Naive thymus-derived CD8-positive, alpha-beta T cell (primary cell): Measurements from ENCODE around the gene ATF1. TPM values are rescaled to one million over a fixed set of nuclear protein-coding genes. Genes with fewer than 3 reads are reported as not detected.
A peak's percentile ranks its signal among the peaks of the same experiment; 100 is the strongest.

Experiments
- ATAC-seq, 2 donors: fragments of 150-1000 bp; cut with Tn5 transposase in 1 of 2; sonication (Bioruptor Pico), chemical (Tn5 transposase) in 1 of 2; 1 replicate in 1 of 2; 2 replicates in 1 of 2; pipeline ENCODE4 v1.10.0; 2021; ENCODE audit warnings: mild to moderate bottlenecking in 2 of 2, moderate library complexity in 2 of 2
- POLR2A ChIA-PET: fragments of 350-600 bp; sonication (Branson Sonifier 250); formaldehyde crosslinking; loops from one replicate; lab custom pipeline; 2021; ENCODE audit warnings: antibody characterized with exemption; lab: Charles Lee
- DNase-seq, 10 donors: peaks; one replicate each; pipeline versions ENCODE4 v3.0.0 to v3.0.0-alpha.2; 2020 to 2022
- H3K27ac Mint-ChIP-seq, 10 donors: one replicate each; pipeline ENCODE4 v1.8.0; 2020 to 2022; ENCODE audit warnings: mild to moderate bottlenecking in 10 of 10, mixed read lengths in 10 of 10, moderate library complexity in 4 of 10, inconsistent platforms in 1 of 10
- H3K27me3 Mint-ChIP-seq, 5 donors: one replicate each; pipeline ENCODE4 v1.8.0; 2021 to 2022; ENCODE audit warnings: mixed read lengths in 5 of 5
- H3K36me3 Mint-ChIP-seq, 3 donors: one replicate each; pipeline ENCODE4 v1.8.0; 2020 to 2022; ENCODE audit warnings: mixed read lengths in 3 of 3, mild to moderate bottlenecking in 2 of 3, inconsistent platforms in 1 of 3
- H3K4me1 Mint-ChIP-seq, 4 donors: one replicate each; pipeline ENCODE4 v1.8.0; 2021 to 2022; ENCODE audit warnings: mixed read lengths in 4 of 4
- H3K4me3 Mint-ChIP-seq, 10 donors: one replicate each; pipeline ENCODE4 v1.8.0; 2020 to 2022; ENCODE audit warnings: mild to moderate bottlenecking in 10 of 10, mixed read lengths in 10 of 10, moderate library complexity in 6 of 10, inconsistent platforms in 1 of 10
- H3K9me3 Mint-ChIP-seq, 9 donors: one replicate each; pipeline ENCODE4 v1.8.0; 2020 to 2022; ENCODE audit warnings: mixed read lengths in 9 of 9, mild to moderate bottlenecking in 3 of 9, inconsistent platforms in 1 of 9, moderate library complexity in 1 of 9
- polyA plus RNA-seq, 3 donors: library from polyadenylated mRNA; unstranded; fragments of 300-500 nt; fragmentation: Illumina TruSeq; gene quantifications; one replicate each; pipeline ENCODE4 v1.2.3, GENCODE V29; 2021
- total RNA-seq, 8 experiments: library from RNA in 2 of 8; stranded (reverse) in 2 of 8; gene quantifications; one replicate each; pipeline ENCODE4 v1.2.3 and lab custom pipeline; 2021 to 2026

The ATF1 gene
- total RNA-seq (10 to 100 TPM; 44.2 to 46.5 TPM), polyA plus RNA-seq (10 to 100 TPM; 23.5 to 36.3 (median 34.5) TPM), total RNA-seq (lab: John Stamatoyannopoulos, UW) (19.2 to 58.4 (median 38.9) reads per million in 6 experiments)

GRCh38 chr12:50763639-50764285 is at the start of gene ATF1:
ATF1 (plus strand) TSS chr12:50764101; CDS start chr12:50780146, 16,045 bp downstream.
- peak within 1 kb of the TSS; percentile 90 to 99 (median 98) for H3K27ac Mint-ChIP-seq
- ATAC-seq, result peak; percentile 78 to 80
- peaks cover 14 to 50% (median 42%) of the 10 kb centered on the region in 4 donors for H3K4me1 Mint-ChIP-seq

GRCh38 chr12:50715174-50715573 is 48.7 kb upstream of the ATF1 start:
- H3K36me3 Mint-ChIP-seq, result peaks cover 5 to 84% (median 20%) of the 10 kb centered on the region in 3 donors
- H3K9me3 Mint-ChIP-seq, result no peaks in the 10 kb centered on the region
- no peaks in the 10 kb centered on the region for H3K27me3 Mint-ChIP-seq
- peaks cover 0 to 2% (median 0%) of the 10 kb centered on the region in 4 donors for H3K4me1 Mint-ChIP-seq
- H3K4me3 Mint-ChIP-seq, result no peak overlapping the region
- DNase-seq (no peak), ATAC-seq (no peak)
- POLR2A ChIA-PET, result interaction anchor here (0.7 kb wide), 1 partner anchor 1369 kb away, joined by 6 read pairs; no protein-coding TSS in a partner anchor
- H3K27ac Mint-ChIP-seq, result peak overlapping the region in 4 of 10 donors; percentile 9 to 52 (median 32)

More at GRCh38 chr12:50763639-50764285, at the start of gene ATF1:
- Mint-ChIP-seq H3K36me3 (no peaks in the 10 kb centered on the region), H3K9me3 (peaks cover 0 to 5% (median 3%) of the 10 kb centered on the region in 9 donors), H3K27me3 (peaks cover 0 to 2% (median 0%) of the 10 kb centered on the region in 5 donors), H3K4me3 (peak within 1 kb of the TSS; percentile 92 to 97 (median 94))
- POLR2A ChIA-PET, result interaction anchor here (0.6 to 3.2 kb wide), 26 partner anchors 9 to 1801 kb away, joined by 3 to 41 read pairs (median 5); partner anchors contain the start of genes COX14, CSRNP2, DAZAP2 and DIP2B
- peak; percentile 81 to 93 (median 89) for DNase-seq

- H3K27me3 Mint-ChIP-seq, result no peaks in the 10 kb centered on the region
- peaks cover 0 to 6% (median 2%) of the 10 kb centered on the region in 4 donors for H3K4me1 Mint-ChIP-seq
- H3K36me3 Mint-ChIP-seq, result peaks cover 0 to 92% (median 40%) of the 10 kb centered on the region in 3 donors
- no peak for ATAC-seq
- POLR2A ChIA-PET, result no interaction called here
- H3K27ac Mint-ChIP-seq, result no peak overlapping the region
- no peak for DNase-seq
- no peaks in the 10 kb centered on the region for H3K9me3 Mint-ChIP-seq
- H3K4me3 Mint-ChIP-seq, result no peak overlapping the region
Measured at GRCh38 chr12:50718760-50719159, 45.1 kb upstream of the ATF1 start.

- H3K27ac Mint-ChIP-seq, result no peak overlapping the region
- H3K4me3 Mint-ChIP-seq, result no peak overlapping the region
- no peaks in the 10 kb centered on the region for H3K9me3 Mint-ChIP-seq
- POLR2A ChIA-PET, result no interaction called here
- ATAC-seq, result no peak
- peaks cover 0 to 93% (median 45%) of the 10 kb centered on the region in 3 donors for H3K36me3 Mint-ChIP-seq
- H3K4me1 Mint-ChIP-seq, result peaks cover 0 to 6% (median 3%) of the 10 kb centered on the region in 4 donors
- no peak for DNase-seq
- no peaks in the 10 kb centered on the region for H3K27me3 Mint-ChIP-seq
Measured at GRCh38 chr12:50720085-50720484, 43.8 kb upstream of the ATF1 start.

- Mint-ChIP-seq H3K4me3 (no peak overlapping the region), H3K9me3 (no peaks in the 10 kb centered on the region), H3K27me3 (no peaks in the 10 kb centered on the region), H3K27ac (peak overlapping the region in 1 of 10 donors; percentile 34), H3K4me1 (peaks cover 0 to 6% (median 3%) of the 10 kb centered on the region in 4 donors), H3K36me3 (peaks cover 0 to 93% (median 45%) of the 10 kb centered on the region in 3 donors)
- POLR2A ChIA-PET, result no interaction called here
- ATAC-seq (no peak), DNase-seq (no peak)
Measured at GRCh38 chr12:50720501-50720900, 43.4 kb upstream of the ATF1 start.

GRCh38 chr12:50723865-50724264 is 40.0 kb upstream of the ATF1 start:
- no peaks in the 10 kb centered on the region for H3K9me3 Mint-ChIP-seq
- no peak overlapping the region for H3K4me3 Mint-ChIP-seq
- POLR2A ChIA-PET, result no interaction called here
- no peaks in the 10 kb centered on the region for H3K27me3 Mint-ChIP-seq
- DNase-seq, result no peak
- H3K27ac Mint-ChIP-seq, result peak overlapping the region in 3 of 10 donors; percentile 28 to 68 (median 60)
- peaks cover 0 to 6% (median 2%) of the 10 kb centered on the region in 4 donors for H3K4me1 Mint-ChIP-seq
- peaks cover 0 to 90% (median 48%) of the 10 kb centered on the region in 3 donors for H3K36me3 Mint-ChIP-seq
- ATAC-seq, result no peak

- POLR2A ChIA-PET, result no interaction called here
- H3K9me3 Mint-ChIP-seq, result no peaks in the 10 kb centered on the region
Measured at GRCh38 chr12:50725011-50725942, 38.6 kb upstream of the ATF1 start.

GRCh38 chr12:50727466-50727865 is 36.4 kb upstream of the ATF1 start:
- ATAC-seq, result no peak
- peaks cover 0 to 6% (median 2%) of the 10 kb centered on the region in 4 donors for H3K4me1 Mint-ChIP-seq
- DNase-seq, result no peak
- H3K27me3 Mint-ChIP-seq, result no peaks in the 10 kb centered on the region
- POLR2A ChIA-PET, result no interaction called here
- peaks cover 0 to 95% (median 46%) of the 10 kb centered on the region in 3 donors for H3K36me3 Mint-ChIP-seq
- H3K27ac Mint-ChIP-seq, result peak overlapping the region in 1 of 10 donors; percentile 39
- no peaks in the 10 kb centered on the region for H3K9me3 Mint-ChIP-seq
- no peak overlapping the region for H3K4me3 Mint-ChIP-seq

More at GRCh38 chr12:50725011-50725942, 38.6 kb upstream of the ATF1 start:
- ATAC-seq (no peak), DNase-seq (no peak)
- H3K36me3 Mint-ChIP-seq, result peaks cover 0 to 93% (median 47%) of the 10 kb centered on the region in 3 donors
- no peak overlapping the region for H3K4me3 Mint-ChIP-seq
- peaks cover 0 to 6% (median 2%) of the 10 kb centered on the region in 4 donors for H3K4me1 Mint-ChIP-seq
- peak overlapping the region in 3 of 10 donors; percentile 10 to 69 (median 41) for H3K27ac Mint-ChIP-seq
- H3K27me3 Mint-ChIP-seq, result no peaks in the 10 kb centered on the region

- H3K27ac Mint-ChIP-seq, result no peak overlapping the region
- DNase-seq (no peak), ATAC-seq (no peak)
- H3K4me3 Mint-ChIP-seq, result no peak overlapping the region
- H3K27me3 Mint-ChIP-seq, result no peaks in the 10 kb centered on the region
- peaks cover 0 to 2% (median 0%) of the 10 kb centered on the region in 4 donors for H3K4me1 Mint-ChIP-seq
- H3K9me3 Mint-ChIP-seq, result no peaks in the 10 kb centered on the region
- POLR2A ChIA-PET, result interaction anchor here (1.0 kb wide), 1 partner anchor 9 kb away, joined by 3 read pairs; no protein-coding TSS in a partner anchor
- peaks cover 0 to 95% (median 39%) of the 10 kb centered on the region in 3 donors for H3K36me3 Mint-ChIP-seq
Measured at GRCh38 chr12:50728417-50728816, 35.5 kb upstream of the ATF1 start.

GRCh38 chr12:50728841-50729240 is 35.1 kb upstream of the ATF1 start:
- DNase-seq (no peak), ATAC-seq (no peak)
- H3K4me3 Mint-ChIP-seq, result no peak overlapping the region
- POLR2A ChIA-PET, result interaction anchor here (1.0 kb wide), 1 partner anchor 9 kb away, joined by 3 read pairs; no protein-coding TSS in a partner anchor
- H3K36me3 Mint-ChIP-seq, result peaks cover 0 to 95% (median 37%) of the 10 kb centered on the region in 3 donors
- H3K9me3 Mint-ChIP-seq, result no peaks in the 10 kb centered on the region
- no peaks in the 10 kb centered on the region for H3K27me3 Mint-ChIP-seq
- peaks cover 0 to 2% (median 0%) of the 10 kb centered on the region in 4 donors for H3K4me1 Mint-ChIP-seq
- H3K27ac Mint-ChIP-seq, result peak overlapping the region in 1 of 10 donors; percentile 54

GRCh38 chr12:50732591-50732990 is 31.3 kb upstream of the ATF1 start:
- Mint-ChIP-seq H3K9me3 (no peaks in the 10 kb centered on the region), H3K4me3 (no peak overlapping the region), H3K36me3 (peaks cover 0 to 94% (median 32%) of the 10 kb centered on the region in 3 donors), H3K27me3 (no peaks in the 10 kb centered on the region), H3K27ac (peak overlapping the region in 3 of 10 donors; percentile 2 to 50 (median 16)), H3K4me1 (no peaks in the 10 kb centered on the region)
- POLR2A ChIA-PET, result no interaction called here
- ATAC-seq (no peak), DNase-seq (no peak)

- no peak for DNase-seq
- H3K27ac Mint-ChIP-seq, result no peak overlapping the region
- POLR2A ChIA-PET, result no interaction called here
- no peak for ATAC-seq
- peaks cover 0 to 94% (median 31%) of the 10 kb centered on the region in 3 donors for H3K36me3 Mint-ChIP-seq
- no peaks in the 10 kb centered on the region for H3K4me1 Mint-ChIP-seq
- no peak overlapping the region for H3K4me3 Mint-ChIP-seq
- no peaks in the 10 kb centered on the region for H3K9me3 Mint-ChIP-seq
- no peaks in the 10 kb centered on the region for H3K27me3 Mint-ChIP-seq
Measured at GRCh38 chr12:50733706-50734105, 30.2 kb upstream of the ATF1 start.
